Measurements from ENCODE around the gene NEURL2.
"Not testable (repeated sequence)": the region's sequence is repeated elsewhere in the genome, so short reads cannot be mapped to it uniquely, and the experiment has no call there.

NEURL2 gene

DNA sequence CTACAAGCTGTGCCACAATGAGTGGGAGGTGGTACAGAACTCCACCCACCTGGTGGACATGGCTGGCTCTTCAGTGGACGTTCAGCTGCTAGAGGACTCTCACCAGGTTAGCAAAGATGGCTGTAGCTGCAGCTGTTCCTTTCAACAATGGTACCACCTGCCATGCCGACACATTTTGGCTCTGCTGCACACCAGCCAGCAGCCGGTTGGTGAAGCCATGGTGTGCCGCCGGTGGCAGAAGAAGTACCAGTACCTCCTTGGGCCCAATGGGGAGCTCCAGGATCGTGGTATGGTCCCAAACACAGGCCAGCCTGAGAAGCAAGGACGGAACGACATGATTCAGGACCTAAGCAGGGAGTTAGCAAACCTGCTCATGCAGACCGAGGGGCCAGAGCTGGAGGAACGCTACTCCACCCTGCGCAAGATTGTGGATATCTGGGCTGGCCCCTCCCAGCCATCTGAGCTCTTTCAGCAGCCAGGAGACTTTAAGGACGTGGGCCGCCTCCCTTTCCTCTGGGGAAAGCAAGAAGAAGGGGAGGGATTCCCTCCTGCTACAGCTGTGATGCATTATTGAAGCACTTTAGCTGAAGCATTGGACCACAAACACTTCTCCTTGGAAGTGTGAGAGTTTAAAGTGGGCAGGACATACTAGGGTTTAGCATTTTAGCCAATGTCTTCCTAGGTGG, 12.8 kb downstream of the NEURL2 start:
- Histone ChIP-seq H4K20me1 (ENCODE audit: insufficient read depth, low read length) (peaks cover 7% of the 10 kb centered on the region; the same call in 1 of the 2 replicates), H3K27ac (ENCODE audit: low read length) (no peak overlapping the region), H3K4me3 (ENCODE audit: low read depth in 1 of 2, low read length in 2 of 2) (no peak overlapping the region), H3K4me1 (ENCODE audit: insufficient read depth, low read length) (peaks cover 28% of the 10 kb centered on the region), H3K27me3 (ENCODE audit: insufficient read depth, low read length, poor library complexity) (no peaks in the 10 kb centered on the region), H3K9ac (ENCODE audit: low read depth, low read length) (no peak overlapping the region), H3K9me3 (ENCODE audit: insufficient read depth, low read length, severe bottlenecking) (no peaks in the 10 kb centered on the region), H3K79me2 (ENCODE audit: insufficient read depth, low read length) (peaks cover 22% of the 10 kb centered on the region), H2AFZ (ENCODE audit: low read depth, low read length) (no peak overlapping the region), H3K4me2 (ENCODE audit: insufficient read depth, low read length) (no peak overlapping the region), H3K36me3 (ENCODE audit: insufficient read depth, low read length) (peaks cover 34% of the 10 kb centered on the region)
- no peak for TF ChIP-seq CTCF (IDR thresholded peaks at IDR 0.05; ENCODE audit: borderline replicate concordance, extremely low read depth, low read length, poor library complexity, severe bottlenecking)
- TF ChIP-seq EZH2 (IDR thresholded peaks at IDR 0.05; ENCODE audit: borderline replicate concordance, low read depth, low read length, severe bottlenecking) = no peak
- ATAC-seq (ENCODE audit: insufficient read depth, low read depth) (no peak), DNase-seq (no peak)

DNA sequence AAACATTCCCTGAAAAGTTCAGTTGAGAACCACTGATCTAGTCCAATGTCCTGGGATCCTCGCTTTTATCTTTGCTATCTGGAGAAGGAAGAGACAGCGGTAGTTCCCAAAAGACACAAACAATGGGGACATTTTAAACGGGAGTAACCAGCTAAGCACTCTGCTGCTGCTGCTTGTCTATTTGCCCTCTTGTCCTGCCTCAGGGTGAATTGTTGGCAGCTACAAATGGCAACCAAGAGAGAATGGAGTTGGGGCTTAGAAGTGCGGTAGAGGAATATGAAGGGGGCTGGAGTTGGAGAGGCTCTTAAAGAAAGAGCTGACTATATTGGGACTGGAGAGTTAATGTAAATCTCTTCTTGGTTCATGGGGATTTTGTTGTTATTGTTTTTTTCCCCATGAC, 16.4 kb downstream of the NEURL2 start:
- Histone ChIP-seq H3K4me3 (ENCODE audit: low read depth in 1 of 2, low read length in 2 of 2) (no peak overlapping the region), H3K4me2 (ENCODE audit: insufficient read depth, low read length) (no peak overlapping the region), H3K27ac (ENCODE audit: low read length) (no peak overlapping the region), H2AFZ (ENCODE audit: low read depth, low read length) (no peak overlapping the region), H3K79me2 (ENCODE audit: insufficient read depth, low read length) (no peaks in the 10 kb centered on the region), H3K27me3 (ENCODE audit: insufficient read depth, low read length, poor library complexity) (no peaks in the 10 kb centered on the region), H4K20me1 (ENCODE audit: insufficient read depth, low read length) (no peaks in the 10 kb centered on the region; the same call in 1 of the 2 replicates), H3K9ac (ENCODE audit: low read depth, low read length) (no peak overlapping the region), H3K36me3 (ENCODE audit: insufficient read depth, low read length) (peaks cover 20% of the 10 kb centered on the region), H3K9me3 (ENCODE audit: insufficient read depth, low read length, severe bottlenecking) (no peaks in the 10 kb centered on the region), H3K4me1 (ENCODE audit: insufficient read depth, low read length) (no peaks in the 10 kb centered on the region)
- TF ChIP-seq CTCF (IDR thresholded peaks at IDR 0.05; ENCODE audit: borderline replicate concordance, extremely low read depth, low read length, poor library complexity, severe bottlenecking) (no peak), EZH2 (IDR thresholded peaks at IDR 0.05; ENCODE audit: borderline replicate concordance, low read depth, low read length, severe bottlenecking) (no peak)
- ATAC-seq (ENCODE audit: insufficient read depth, low read depth) (no peak), DNase-seq (no peak)

DNA sequence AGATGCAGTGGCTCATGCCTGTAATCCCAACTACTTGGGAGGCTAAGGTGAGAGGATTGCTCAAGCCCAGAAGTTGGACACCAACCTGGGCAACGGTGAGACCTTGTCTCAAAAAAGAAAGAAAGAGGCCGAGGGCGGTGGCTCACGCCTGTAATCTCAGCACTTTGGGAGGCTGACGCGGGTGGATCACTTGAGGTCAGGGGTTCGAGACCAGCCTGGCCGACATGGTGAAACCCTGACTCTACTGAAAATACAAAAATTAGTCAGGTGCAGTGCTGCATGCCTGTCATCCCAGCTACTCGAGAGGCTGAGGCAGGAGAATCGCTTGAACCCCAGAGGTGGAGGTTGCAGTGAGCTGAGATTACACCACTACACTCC, 16.9 kb downstream of the NEURL2 start:
- H3K4me3 ChIP-seq (ENCODE audit: low read depth in 1 of 2, low read length in 2 of 2); H3K79me2 ChIP-seq (ENCODE audit: insufficient read depth, low read length); H3K27me3 ChIP-seq (ENCODE audit: insufficient read depth, low read length, poor library complexity); H3K27ac ChIP-seq (ENCODE audit: low read length); H3K9me3 ChIP-seq (ENCODE audit: insufficient read depth, low read length, severe bottlenecking); H3K4me2 ChIP-seq (ENCODE audit: insufficient read depth, low read length); H3K4me1 ChIP-seq (ENCODE audit: insufficient read depth, low read length); H2AFZ ChIP-seq (ENCODE audit: low read depth, low read length); H3K9ac ChIP-seq (ENCODE audit: low read depth, low read length); H4K20me1 ChIP-seq (ENCODE audit: insufficient read depth, low read length); DNase-seq; ATAC-seq (ENCODE audit: insufficient read depth, low read depth): not testable (repeated sequence)
- peaks cover 20% of the 10 kb centered on the region for H3K36me3 ChIP-seq (ENCODE audit: insufficient read depth, low read length)

DNA sequence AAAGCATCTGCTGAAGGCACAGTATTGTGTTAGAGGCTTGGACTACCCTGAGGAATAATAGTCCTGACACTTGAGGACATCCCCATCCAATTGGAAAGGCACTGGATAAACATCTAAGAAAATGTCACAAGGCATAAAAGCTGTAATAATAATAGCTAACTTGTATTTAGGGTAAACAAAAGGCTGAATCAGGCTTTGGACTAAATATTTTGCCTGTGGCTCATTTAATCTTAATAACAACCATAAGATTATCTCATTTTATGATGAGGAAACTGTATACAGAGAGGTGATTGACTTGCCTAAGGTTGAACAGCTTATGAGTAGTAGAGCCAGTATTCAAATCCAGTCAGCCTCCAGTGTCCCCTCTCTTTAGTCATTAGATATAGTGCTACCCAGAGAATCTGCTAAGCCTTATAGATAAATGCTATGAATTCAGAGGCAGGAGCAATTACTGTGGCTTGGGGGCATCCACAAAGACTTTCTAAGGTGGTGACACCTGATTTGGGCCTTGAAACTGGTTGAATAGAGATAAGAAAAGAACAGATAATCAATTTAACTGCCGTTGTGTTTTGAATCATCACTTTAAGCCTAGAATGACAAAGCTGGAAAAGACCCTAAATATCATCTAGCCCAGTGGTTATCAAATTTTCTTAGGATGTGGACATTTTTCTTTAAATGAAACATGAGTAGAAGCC, 17.5 kb downstream of the NEURL2 start:
- DNase-seq (no peak), ATAC-seq (ENCODE audit: insufficient read depth, low read depth) (no peak)
- no peak overlapping the region for H3K27ac ChIP-seq (ENCODE audit: low read length)
- H3K4me3 ChIP-seq (ENCODE audit: low read depth in 1 of 2, low read length in 2 of 2) = no peak overlapping the region
- H3K4me2 ChIP-seq (ENCODE audit: insufficient read depth, low read length) = no peak overlapping the region
- no peak overlapping the region for H2AFZ ChIP-seq (ENCODE audit: low read depth, low read length)
- H3K27me3 ChIP-seq (ENCODE audit: insufficient read depth, low read length, poor library complexity) = no peaks in the 10 kb centered on the region
- TF ChIP-seq EZH2 (IDR thresholded peaks at IDR 0.05; ENCODE audit: borderline replicate concordance, low read depth, low read length, severe bottlenecking) (no peak), CTCF (IDR thresholded peaks at IDR 0.05; ENCODE audit: borderline replicate concordance, extremely low read depth, low read length, poor library complexity, severe bottlenecking) (no peak)
- no peaks in the 10 kb centered on the region for H3K79me2 ChIP-seq (ENCODE audit: insufficient read depth, low read length)
- H3K9ac ChIP-seq (ENCODE audit: low read depth, low read length) = no peak overlapping the region
- no peaks in the 10 kb centered on the region for H3K9me3 ChIP-seq (ENCODE audit: insufficient read depth, low read length, severe bottlenecking)
- H3K36me3 ChIP-seq (ENCODE audit: insufficient read depth, low read length) = peaks cover 18% of the 10 kb centered on the region
- H3K4me1 ChIP-seq (ENCODE audit: insufficient read depth, low read length) = no peaks in the 10 kb centered on the region
- no peaks in the 10 kb centered on the region; the same call in 1 of the 2 replicates for H4K20me1 ChIP-seq (ENCODE audit: insufficient read depth, low read length)

Data from DND-41 (cell line).